Fibroblast of skin of right biceps (primary cell): ENCODE measurements around the gene ADCY7.
A peak's percentile ranks its signal among the peaks of the same experiment; 100 is the strongest.

ENCODE experiments used
- DNase-seq: peaks from one replicate; pipeline ENCODE4 v3.0.0-alpha.2; 2013

ADCY7 gene

DNA sequence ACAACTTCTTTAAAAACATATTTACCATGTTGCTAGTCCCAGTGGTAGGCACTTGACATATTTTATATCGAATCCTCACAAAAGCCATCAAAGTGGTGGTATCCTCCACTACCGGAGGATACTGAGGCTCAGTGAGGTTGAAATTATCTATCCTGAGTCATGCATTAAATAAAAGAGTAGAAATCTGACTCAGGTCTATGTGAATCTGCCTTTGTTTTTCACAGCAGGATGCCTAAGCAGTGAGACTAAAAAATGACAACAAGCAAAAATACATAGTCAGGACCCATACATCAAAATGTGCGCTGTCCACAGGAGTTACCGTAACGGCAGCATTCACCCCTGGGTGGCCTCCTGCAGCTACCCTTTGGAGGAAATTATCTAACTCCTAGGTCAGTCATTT, 84.8 kb downstream of the ADCY7 start:
- DNase-seq: no peak

DNA sequence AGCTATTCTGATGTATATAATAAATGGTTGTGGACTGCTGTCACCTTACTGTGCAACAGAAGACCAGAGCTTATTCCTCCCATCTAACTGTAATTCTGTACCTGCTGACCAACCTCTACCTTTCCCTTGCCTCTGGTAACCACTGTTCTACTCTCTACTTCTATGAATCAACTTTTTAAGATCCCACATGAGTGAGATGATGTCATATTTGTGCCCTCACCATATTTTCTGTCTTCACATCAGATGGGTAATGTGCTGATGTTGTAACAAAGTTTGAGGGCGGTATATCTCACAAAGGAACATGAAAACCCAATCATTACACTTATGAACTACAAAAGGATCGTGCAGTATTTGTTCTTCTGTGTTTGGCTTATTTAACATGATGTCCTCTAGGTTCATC, 85.6 kb downstream of the ADCY7 start:
- no peak for DNase-seq

DNA sequence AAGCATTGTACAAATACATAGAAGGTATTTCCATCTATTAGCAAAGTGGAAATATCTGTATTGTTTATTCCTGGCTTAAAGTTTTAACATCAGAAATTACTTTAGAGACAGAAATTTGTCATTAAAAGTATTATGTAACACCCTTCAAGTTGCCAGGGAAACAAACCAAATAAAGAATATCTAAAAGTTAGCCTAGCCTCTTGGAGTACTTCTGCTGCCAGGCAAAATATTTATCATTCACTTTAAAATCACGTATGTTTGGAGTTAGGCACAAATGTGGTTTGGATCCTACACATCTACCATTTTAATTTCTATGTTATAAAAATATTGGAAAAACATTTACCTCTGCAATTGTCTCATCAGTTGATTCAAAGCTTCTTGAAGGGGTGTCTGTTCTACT, 87.7 kb downstream of the ADCY7 start:
- DNase-seq: no peak

DNA sequence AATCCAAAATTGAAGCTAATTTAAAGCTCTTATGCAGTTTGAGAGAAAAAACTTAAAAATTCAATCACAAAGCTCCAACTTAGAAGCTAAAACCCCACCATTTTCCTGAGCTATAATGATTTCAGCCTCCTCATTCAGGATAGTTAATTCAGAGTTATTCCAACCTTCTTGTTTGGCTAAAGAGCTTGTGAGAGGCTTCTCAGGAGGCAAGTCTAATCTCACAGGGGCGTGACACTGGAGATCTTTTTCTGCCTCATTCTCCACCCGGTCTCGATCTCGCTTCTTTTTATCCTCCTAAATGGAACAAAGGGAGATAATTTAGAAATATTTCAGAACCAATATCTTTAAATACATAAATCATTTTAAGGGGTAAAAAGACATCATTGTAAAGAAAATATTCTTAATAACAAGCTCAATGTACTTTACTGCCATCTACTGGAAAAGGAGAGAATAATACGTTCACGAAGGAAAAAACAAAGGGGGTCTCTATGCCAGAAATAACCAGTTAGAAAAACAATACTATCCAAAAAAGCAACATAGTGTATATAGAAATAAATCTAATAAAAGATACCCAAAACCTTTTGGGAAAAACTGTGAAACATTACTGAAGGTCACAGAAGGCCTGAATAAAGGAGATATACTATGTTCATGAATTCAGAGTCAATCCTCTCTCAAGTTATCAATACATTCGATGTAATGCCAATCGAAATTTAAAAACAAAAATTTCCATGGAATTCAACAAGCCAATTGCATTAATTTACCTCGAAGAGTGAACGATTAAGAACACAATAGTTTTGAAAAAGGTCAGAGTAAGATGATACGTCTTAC, 88.5 kb downstream of the ADCY7 start:
- peak; percentile 26 for DNase-seq

DNA sequence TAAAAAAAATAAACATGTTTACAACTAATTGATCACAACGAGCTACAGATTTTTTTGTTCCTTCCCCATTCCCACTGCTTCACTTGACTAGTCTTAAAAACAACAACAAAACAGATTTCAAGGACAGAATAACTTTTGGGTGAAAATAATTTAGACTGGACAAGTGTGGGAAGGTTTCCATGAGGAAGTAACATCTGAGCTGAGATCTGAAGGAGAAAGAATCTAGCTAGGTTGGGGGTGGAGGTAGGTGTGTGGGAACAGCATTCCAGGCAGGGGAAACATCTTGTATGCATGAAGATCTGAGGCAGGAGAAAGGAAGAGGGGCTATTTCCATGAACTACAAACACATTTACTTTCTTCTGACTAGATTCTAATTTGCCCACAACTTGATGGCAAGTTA, 93.3 kb downstream of the ADCY7 start:
- no peak for DNase-seq

DNA sequence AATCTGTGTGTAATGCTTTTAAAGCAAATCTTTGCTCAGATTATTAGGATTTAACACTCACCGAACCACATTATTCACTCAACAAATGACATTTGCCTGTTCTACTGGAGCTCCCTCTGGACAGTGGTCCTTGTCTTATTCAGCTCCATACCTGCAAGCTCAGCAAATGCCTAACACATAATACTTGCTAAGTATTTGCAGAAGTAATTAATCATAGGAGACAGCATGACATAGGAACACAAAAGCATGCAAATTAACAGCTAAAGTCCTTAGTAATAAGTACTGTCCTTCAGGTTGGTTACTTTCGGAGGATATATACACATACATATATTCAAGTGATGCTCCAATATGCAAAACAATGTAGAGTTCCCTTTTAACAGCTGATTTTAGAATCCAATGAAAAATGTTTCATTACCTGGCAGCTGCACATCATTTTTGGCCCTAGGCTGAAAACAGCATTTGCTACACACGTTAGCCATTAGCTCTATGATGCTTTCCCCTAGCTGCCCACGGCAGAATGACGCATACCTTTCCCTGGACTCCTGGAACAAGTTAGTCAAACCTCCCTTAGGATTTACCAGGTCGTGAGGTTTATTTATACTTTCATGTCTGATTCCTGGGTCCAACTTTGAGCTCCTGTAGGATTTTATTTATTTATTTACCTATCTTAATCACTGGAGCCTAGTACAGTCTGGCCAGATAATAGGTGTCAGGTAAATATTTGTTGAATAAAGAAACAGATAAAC, 93.9 kb downstream of the ADCY7 start:
- DNase-seq: peak; percentile 59

DNA sequence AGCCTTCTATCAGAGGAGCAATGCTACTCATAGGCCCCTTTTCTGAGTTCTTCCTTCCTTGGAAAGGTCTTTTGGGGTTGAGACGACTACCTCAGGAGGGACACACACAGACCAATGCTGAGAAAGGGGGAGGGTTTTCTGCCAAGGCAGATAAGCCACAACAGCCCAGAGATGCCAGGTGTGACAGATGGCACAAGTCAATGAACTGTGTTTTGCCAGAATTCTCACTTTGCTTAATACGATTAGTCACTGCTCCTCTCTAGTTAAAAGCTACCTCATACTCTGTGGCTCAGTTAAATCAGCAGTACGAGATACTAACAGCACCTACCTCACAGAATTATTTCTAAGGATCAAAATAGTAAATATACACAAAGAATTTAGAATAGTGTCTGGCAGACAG, 94.4 kb downstream of the ADCY7 start:
- no peak for DNase-seq

DNA sequence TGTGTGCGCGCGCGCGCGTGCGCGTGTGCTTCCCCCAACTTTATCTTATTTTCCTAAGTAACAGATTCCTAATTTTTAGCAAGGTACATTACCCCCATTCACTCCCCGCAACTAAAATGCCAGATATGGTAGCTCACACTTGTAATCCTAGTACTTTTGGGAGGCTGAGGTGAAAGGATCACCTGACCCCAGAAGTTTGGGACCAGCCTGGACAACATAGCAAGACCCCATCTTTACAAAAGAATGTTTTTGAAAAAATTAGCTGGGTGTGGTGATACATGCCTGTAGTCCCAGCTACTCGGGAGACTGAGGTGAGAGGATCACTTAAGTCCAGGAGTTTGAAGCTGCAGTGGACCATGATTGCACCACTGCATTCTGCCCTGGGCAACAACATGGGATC, 97.3 kb downstream of the ADCY7 start:
- DNase-seq: no peak

DNA sequence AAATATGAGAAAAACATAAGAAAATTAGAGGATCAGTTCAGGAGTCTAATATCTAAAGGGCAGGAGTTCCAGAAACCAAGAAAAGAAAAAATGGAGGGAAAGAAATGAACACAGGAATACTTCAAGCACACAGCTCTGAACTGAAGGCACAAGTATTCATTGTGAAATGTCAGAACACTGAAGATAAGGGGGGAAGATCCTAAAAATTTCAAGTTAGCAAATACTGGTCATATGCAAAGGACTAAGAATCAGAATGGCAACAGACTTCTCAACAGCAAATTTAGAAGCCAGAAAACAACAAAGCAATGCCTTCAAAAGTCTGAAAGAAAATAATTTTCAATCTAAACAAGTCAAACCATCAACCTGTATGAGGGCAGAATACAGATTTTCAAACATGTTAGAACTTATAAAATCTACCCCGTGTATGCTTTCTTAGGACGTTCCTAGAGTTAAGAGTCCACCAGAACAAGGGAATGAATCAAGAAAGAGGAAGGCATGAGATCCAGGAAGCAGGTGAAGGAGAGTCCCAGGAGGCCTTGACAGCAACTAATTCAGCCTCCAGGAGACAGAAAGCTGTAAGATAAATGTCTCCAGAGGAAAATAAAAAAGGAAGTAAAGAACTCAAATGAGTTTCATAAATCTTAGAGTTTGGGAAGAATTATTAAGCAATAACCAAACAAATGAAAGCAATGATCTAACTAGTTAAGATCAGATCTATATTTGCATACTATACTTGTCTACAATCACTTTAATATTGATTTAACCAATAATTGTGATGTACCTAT, 99.6 kb downstream of the ADCY7 start:
- DNase-seq: no peak
